Sigmoid colon (tissue), 3 donors: ENCODE results near the gene QPCTL.
"Not testable (repeated sequence)": the region's sequence is repeated elsewhere in the genome, so short reads cannot be mapped to it uniquely, and the experiment has no call there.

Experiments
- CTCF ChIP-seq, 4 experiments: fragments of 450-650 bp in 3 of 4; fragments of 200-600 bp in 1 of 4; IDR thresholded peaks; one replicate each; pipeline ENCODE4 v1.5.1; 2016 to 2019; ENCODE audit warnings: antibody characterized with exemption in 4 of 4, mild to moderate bottlenecking in 3 of 4, moderate library complexity in 2 of 4
- POLR2A ChIP-seq, 2 donors: fragments of 450-650 bp; IDR thresholded peaks; one replicate each; pipeline ENCODE4 v1.6.1; 2016; ENCODE audit warnings: antibody characterized with exemption in 2 of 2, mild to moderate bottlenecking in 2 of 2, moderate library complexity in 2 of 2

- not testable (repeated sequence) for TF ChIP-seq POLR2A, CTCF (IDR thresholded peaks at IDR 0.05)
Measured at GRCh38 chr19:45720065-45720464, 27.6 kb downstream of the QPCTL start.
